Liver (tissue), 9 donors: ENCODE measurements around the gene CDK9. TPM values are rescaled to one million over a fixed set of nuclear protein-coding genes. Genes with fewer than 3 reads are reported as not detected.

Experiments
- DNase-seq: peaks from one replicate; pipeline ENCODE4 v3.0.0-alpha.2; 2017; ENCODE audit warnings: low spot score
- H3K27ac ChIP-seq, 2 donors: one replicate each; pipeline ENCODE4 v1.7.0; 2013; ENCODE audit warnings: inconsistent platforms in 2 of 2, low read length in 2 of 2, control low read depth in 1 of 2, low read depth in 1 of 2, mild to moderate bottlenecking in 1 of 2
- H3K27me3 ChIP-seq, 4 donors: one replicate each; pipeline versions ENCODE4 v1.6.1 to v1.7.0; 2013; ENCODE audit warnings: low read length in 3 of 4, inconsistent platforms in 1 of 4, mild to moderate bottlenecking in 1 of 4, moderate library complexity in 1 of 4; ENCODE audit not compliant: control insufficient read depth in 4 of 4, insufficient read depth in 4 of 4
- H3K36me3 ChIP-seq, 4 donors: one replicate each; pipeline versions ENCODE4 v1.6.1 to v1.7.0; 2013; ENCODE audit warnings: low read length in 3 of 4, mild to moderate bottlenecking in 3 of 4, low read depth in 1 of 4, moderate library complexity in 1 of 4; ENCODE audit not compliant: control insufficient read depth in 4 of 4, insufficient read depth in 3 of 4
- H3K4me1 ChIP-seq, 4 donors: one replicate each; pipeline versions ENCODE4 v1.6.1 to v1.7.0; 2013; ENCODE audit warnings: low read length in 3 of 4, mild to moderate bottlenecking in 3 of 4, moderate library complexity in 1 of 4; ENCODE audit not compliant: control insufficient read depth in 4 of 4, insufficient read depth in 4 of 4
- H3K4me3 ChIP-seq, 3 donors: one replicate each; pipeline versions ENCODE4 v1.6.1 to v1.7.0; 2013; ENCODE audit warnings: low read length in 3 of 3, control low read depth in 1 of 3, low read depth in 1 of 3, mild to moderate bottlenecking in 1 of 3
- H3K9ac ChIP-seq, 2 donors: one replicate each; pipeline ENCODE4 v1.7.0; 2013; ENCODE audit warnings: low read length in 2 of 2, mild to moderate bottlenecking in 2 of 2, moderate library complexity in 2 of 2, control low read depth in 1 of 2, low read depth in 1 of 2
- H3K9me3 ChIP-seq, 4 donors: one replicate each; pipeline versions ENCODE4 v1.6.1 to v1.7.0; 2013; ENCODE audit warnings: low read length in 3 of 4; ENCODE audit not compliant: control insufficient read depth in 4 of 4
- ATF3 ChIP-seq: IDR thresholded peaks from 2 replicates; pipeline ENCODE4 v1.6.1; 2016; ENCODE audit warnings: antibody characterized with exemption
- CTCF ChIP-seq: fragments of 150-350 bp; IDR thresholded peaks from 2 replicates; pipeline ENCODE4 v1.5.1; 2017; ENCODE audit warnings: improper control_type of control experiment, low read depth, low read length; ENCODE audit not compliant: missing input control
- FOXA1 ChIP-seq: IDR thresholded peaks from 2 replicates; pipeline ENCODE4 v1.6.1; 2016; ENCODE audit warnings: antibody characterized with exemption
- FOXA2 ChIP-seq: IDR thresholded peaks from 2 replicates; pipeline ENCODE4 v1.6.1; 2016; ENCODE audit warnings: antibody characterized with exemption
- HNF4A ChIP-seq, 2 donors: conservative IDR thresholded peaks; 2 replicates each; pipeline ENCODE4 v1.6.1; 2016; ENCODE audit warnings: antibody characterized with exemption in 2 of 2, mild to moderate bottlenecking in 2 of 2
- HNF4G ChIP-seq: IDR thresholded peaks from 2 replicates; pipeline ENCODE4 v1.6.1; 2016; ENCODE audit warnings: antibody characterized with exemption
- JUND ChIP-seq, 2 donors: IDR thresholded peaks; 2 replicates each; pipeline ENCODE4 v1.6.1; 2016; ENCODE audit warnings: antibody characterized with exemption in 2 of 2
- NR2F2 ChIP-seq: IDR thresholded peaks from 2 replicates; pipeline ENCODE4 v1.6.1; 2016; ENCODE audit warnings: antibody characterized with exemption
- RAD21 ChIP-seq, 2 donors: IDR thresholded peaks; 2 replicates each; pipeline ENCODE4 v1.6.1; 2016; ENCODE audit warnings: antibody characterized with exemption in 2 of 2, mild to moderate bottlenecking in 2 of 2
- RXRA ChIP-seq, 2 donors: IDR thresholded peaks; 2 replicates each; pipeline ENCODE4 v1.6.1; 2017 to 2018; ENCODE audit warnings: antibody characterized with exemption in 2 of 2, mild to moderate bottlenecking in 1 of 2
- SP1 ChIP-seq: IDR thresholded peaks from 2 replicates; pipeline ENCODE4 v1.6.1; 2018; ENCODE audit warnings: antibody characterized with exemption, mild to moderate bottlenecking
- TAF1 ChIP-seq: conservative IDR thresholded peaks from 2 replicates; pipeline ENCODE4 v1.6.1; 2016; ENCODE audit warnings: antibody characterized with exemption, mild to moderate bottlenecking
- YY1 ChIP-seq: IDR thresholded peaks from 2 replicates; pipeline ENCODE4 v1.6.1; 2016; ENCODE audit warnings: antibody characterized with exemption, mild to moderate bottlenecking
- WGBS: extraction: QIAGEN DNeasy Blood & Tissue Kit; methylation state at CpG from one replicate; pipeline ENCODE4 v1.1.7; 2013; 5-methylcytosine and 5-hydroxymethylcytosine counted together
- polyA plus RNA-seq, 2 donors: library from polyadenylated mRNA; stranded (reverse) in 1 of 2; unstranded in 1 of 2; fragments of 200-250 nt in 1 of 2; fragments of >200 nt in 1 of 2; fragmentation: Nextera tagmentation in 1 of 2; extraction: Ambion mirVana in 1 of 2; gene quantifications; one replicate each; pipeline versions ENCODE4 v1.2.1 to v1.2.3, GENCODE V29; 2013 to 2015
- total RNA-seq, 2 donors: library from RNA; depleted of rRNA; stranded (reverse); fragments of >200 nt; gene quantifications; one replicate each; pipeline ENCODE4 v1.2.3, GENCODE V29; 2014
- TF ChIP-seq, protein P1 (sequence below): IDR thresholded peaks from 2 replicates; pipeline ENCODE4 v1.6.1; 2016; ENCODE audit warnings: antibody characterized with exemption, mild to moderate bottlenecking
- TF ChIP-seq, protein P2 (sequence below): IDR thresholded peaks from 2 replicates; pipeline ENCODE4 v1.6.1; 2016; ENCODE audit warnings: antibody characterized with exemption
- donor health status: healthy.
- donor health status: healthy.
- donor health status: healthy.
- donor health status: healthy.
- donor health status: healthy.

Gene CDK9
- total and polyA plus RNA-seq, 4 donors = 31.8 to 41.4 (median 36.8) TPM

DNA sequence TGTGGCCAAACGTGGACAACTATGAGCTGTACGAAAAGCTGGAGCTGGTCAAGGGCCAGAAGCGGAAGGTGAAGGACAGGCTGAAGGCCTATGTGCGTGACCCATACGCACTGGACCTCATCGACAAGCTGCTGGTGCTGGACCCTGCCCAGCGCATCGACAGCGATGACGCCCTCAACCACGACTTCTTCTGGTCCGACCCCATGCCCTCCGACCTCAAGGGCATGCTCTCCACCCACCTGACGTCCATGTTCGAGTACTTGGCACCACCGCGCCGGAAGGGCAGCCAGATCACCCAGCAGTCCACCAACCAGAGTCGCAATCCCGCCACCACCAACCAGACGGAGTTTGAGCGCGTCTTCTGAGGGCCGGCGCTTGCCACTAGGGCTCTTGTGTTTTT lies 3.3 kb downstream of the CDK9 start (continued):
- TF ChIP-seq, protein P1, sequence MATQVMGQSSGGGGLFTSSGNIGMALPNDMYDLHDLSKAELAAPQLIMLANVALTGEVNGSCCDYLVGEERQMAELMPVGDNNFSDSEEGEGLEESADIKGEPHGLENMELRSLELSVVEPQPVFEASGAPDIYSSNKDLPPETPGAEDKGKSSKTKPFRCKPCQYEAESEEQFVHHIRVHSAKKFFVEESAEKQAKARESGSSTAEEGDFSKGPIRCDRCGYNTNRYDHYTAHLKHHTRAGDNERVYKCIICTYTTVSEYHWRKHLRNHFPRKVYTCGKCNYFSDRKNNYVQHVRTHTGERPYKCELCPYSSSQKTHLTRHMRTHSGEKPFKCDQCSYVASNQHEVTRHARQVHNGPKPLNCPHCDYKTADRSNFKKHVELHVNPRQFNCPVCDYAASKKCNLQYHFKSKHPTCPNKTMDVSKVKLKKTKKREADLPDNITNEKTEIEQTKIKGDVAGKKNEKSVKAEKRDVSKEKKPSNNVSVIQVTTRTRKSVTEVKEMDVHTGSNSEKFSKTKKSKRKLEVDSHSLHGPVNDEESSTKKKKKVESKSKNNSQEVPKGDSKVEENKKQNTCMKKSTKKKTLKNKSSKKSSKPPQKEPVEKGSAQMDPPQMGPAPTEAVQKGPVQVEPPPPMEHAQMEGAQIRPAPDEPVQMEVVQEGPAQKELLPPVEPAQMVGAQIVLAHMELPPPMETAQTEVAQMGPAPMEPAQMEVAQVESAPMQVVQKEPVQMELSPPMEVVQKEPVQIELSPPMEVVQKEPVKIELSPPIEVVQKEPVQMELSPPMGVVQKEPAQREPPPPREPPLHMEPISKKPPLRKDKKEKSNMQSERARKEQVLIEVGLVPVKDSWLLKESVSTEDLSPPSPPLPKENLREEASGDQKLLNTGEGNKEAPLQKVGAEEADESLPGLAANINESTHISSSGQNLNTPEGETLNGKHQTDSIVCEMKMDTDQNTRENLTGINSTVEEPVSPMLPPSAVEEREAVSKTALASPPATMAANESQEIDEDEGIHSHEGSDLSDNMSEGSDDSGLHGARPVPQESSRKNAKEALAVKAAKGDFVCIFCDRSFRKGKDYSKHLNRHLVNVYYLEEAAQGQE = peak; percentile 60
- TF ChIP-seq HNF4G (peak; percentile 6), SP1 (peak; percentile 68), NR2F2 (peak; percentile 76), FOXA2 (no peak)

DNA sequence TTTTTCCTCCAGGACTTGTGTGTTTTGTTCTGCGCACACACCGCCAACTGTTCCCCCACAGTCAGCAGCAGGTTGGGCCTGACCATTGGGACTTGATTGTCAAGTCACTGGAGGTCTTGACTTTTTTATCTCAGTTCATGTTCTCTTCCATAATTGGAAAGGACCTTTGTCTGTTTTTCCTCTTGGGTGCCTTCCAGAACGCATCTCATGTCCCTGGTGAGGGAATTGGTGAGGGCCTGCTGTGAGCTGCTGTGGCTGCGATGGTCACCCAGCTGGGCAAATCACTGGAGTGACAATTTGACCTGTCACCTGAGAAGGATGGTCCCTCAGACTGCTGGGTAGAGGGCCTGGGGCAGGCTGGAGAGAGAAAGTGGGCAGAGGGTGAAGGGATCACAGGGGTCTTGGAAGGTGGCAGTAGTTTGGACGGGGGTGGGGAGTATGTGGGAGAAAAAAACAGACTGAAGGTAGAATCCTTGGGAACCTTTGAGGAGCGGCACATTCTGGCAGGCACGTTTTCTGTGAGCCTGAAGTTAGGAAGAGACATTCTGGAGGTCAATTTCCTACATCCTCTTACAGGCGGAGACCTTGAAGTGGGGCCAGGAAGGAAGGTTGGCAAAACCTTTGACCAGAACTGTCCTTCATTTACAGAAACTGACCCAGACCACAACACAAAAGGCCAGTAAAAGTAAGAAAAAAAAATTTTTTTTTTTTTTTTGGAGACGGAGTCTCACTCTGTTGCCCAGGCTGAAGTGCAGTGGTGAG lies 4.4 kb downstream of the CDK9 start:
- H3K27ac ChIP-seq = peak overlapping the region; percentile 68 to 82
- H3K9me3 ChIP-seq = no peaks in the 10 kb centered on the region
- no peaks in the 10 kb centered on the region for H3K27me3 ChIP-seq
- no peak overlapping the region for H3K4me3 ChIP-seq
- no peak for DNase-seq
- TF ChIP-seq CTCF (no peak), NR2F2 (peak; percentile 75), TAF1 (no peak), RAD21 (IDR thresholded peaks at IDR 0.05) (peak in 1 of 2 donors; percentile 23), FOXA1 (no peak), JUND (IDR thresholded peaks at IDR 0.05) (no peak), RXRA (IDR thresholded peaks at IDR 0.05) (peak; percentile 62 to 77), SP1 (peak; percentile 58), HNF4G (no peak), YY1 (peak; percentile 81), FOXA2 (no peak), HNF4A (conservative IDR thresholded peaks at IDR 0.05) (peak; percentile 38 to 46), ATF3 (no peak)
- TF ChIP-seq, protein P2, sequence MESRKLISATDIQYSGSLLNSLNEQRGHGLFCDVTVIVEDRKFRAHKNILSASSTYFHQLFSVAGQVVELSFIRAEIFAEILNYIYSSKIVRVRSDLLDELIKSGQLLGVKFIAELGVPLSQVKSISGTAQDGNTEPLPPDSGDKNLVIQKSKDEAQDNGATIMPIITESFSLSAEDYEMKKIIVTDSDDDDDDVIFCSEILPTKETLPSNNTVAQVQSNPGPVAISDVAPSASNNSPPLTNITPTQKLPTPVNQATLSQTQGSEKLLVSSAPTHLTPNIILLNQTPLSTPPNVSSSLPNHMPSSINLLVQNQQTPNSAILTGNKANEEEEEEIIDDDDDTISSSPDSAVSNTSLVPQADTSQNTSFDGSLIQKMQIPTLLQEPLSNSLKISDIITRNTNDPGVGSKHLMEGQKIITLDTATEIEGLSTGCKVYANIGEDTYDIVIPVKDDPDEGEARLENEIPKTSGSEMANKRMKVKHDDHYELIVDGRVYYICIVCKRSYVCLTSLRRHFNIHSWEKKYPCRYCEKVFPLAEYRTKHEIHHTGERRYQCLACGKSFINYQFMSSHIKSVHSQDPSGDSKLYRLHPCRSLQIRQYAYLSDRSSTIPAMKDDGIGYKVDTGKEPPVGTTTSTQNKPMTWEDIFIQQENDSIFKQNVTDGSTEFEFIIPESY = no peak
- TF ChIP-seq, protein P1 = peak; percentile 23
- peaks cover 25 to 78% (median 63%) of the 10 kb centered on the region in 4 donors for H3K4me1 ChIP-seq
- H3K36me3 ChIP-seq = peaks cover 10 to 29% (median 25%) of the 10 kb centered on the region in 4 donors
- H3K9ac ChIP-seq = peak overlapping the region in 1 of 2 donors; percentile 70
- 58% methylated on average over 9 of the region's 9 CpGs for WGBS
